ENCODE results near the gene ALKBH6. TPM values are rescaled to one million over a fixed set of nuclear protein-coding genes. Genes with fewer than 3 reads are reported as not detected.
"Not testable (repeated sequence)": the region's sequence is repeated elsewhere in the genome, so short reads cannot be mapped to it uniquely, and the experiment has no call there.

The ALKBH6 gene
- total and polyA plus RNA-seq, 4 donors, result 13.3 to 30.1 (median 23.8) TPM

GRCh38 chr19:35986111-35986510, 27.9 kb downstream of the ALKBH6 start:
- Histone ChIP-seq H3K36me3 (ENCODE audit: control insufficient read depth in 4 of 4, insufficient read depth in 4 of 4, low read length in 4 of 4) (no peaks in the 10 kb centered on the region), H3K27me3 (ENCODE audit: control insufficient read depth in 3 of 3, insufficient read depth in 3 of 3, low read length in 2 of 3) (peaks cover 7 to 35% (median 13%) of the 10 kb centered on the region in 3 donors), H3K27ac (ENCODE audit: low read depth in 1 of 2, low read length in 1 of 2) (no peak overlapping the region), H3K4me1 (ENCODE audit: control insufficient read depth in 5 of 5, insufficient read depth in 5 of 5, low read length in 5 of 5) (no peaks in the 10 kb centered on the region), H3K9me3 (ENCODE audit: control insufficient read depth in 4 of 4, insufficient read depth in 3 of 4, low read length in 3 of 4) (peaks cover 0 to 5% (median 0%) of the 10 kb centered on the region in 4 donors), H3K9ac (ENCODE audit: insufficient read depth in 1 of 2, low read length in 2 of 2) (no peak overlapping the region), H3K4me3 (no peak overlapping the region)
- WGBS, 2 donors, result 90 to 96% methylated on average over 5 of the region's 5 CpGs
- DNase-seq (no peak), ATAC-seq (ENCODE audit: insufficient read depth, low FRiP score) (no peak)
- no peak for TF ChIP-seq CTCF (IDR thresholded peaks at IDR 0.05; ENCODE audit: control extremely low read depth, extremely low read depth)

GRCh38 chr19:35983177-35983576, 30.8 kb downstream of the ALKBH6 start:
- WGBS, 2 donors, result 80 to 89% methylated on average over 8 of the region's 8 CpGs
- H3K27me3 ChIP-seq (ENCODE audit: control insufficient read depth in 3 of 3, insufficient read depth in 3 of 3, low read length in 2 of 3), result peaks cover 7 to 32% (median 13%) of the 10 kb centered on the region in 3 donors
- H3K9me3 ChIP-seq (ENCODE audit: control insufficient read depth in 4 of 4, insufficient read depth in 3 of 4, low read length in 3 of 4), result peaks cover 0 to 6% (median 0%) of the 10 kb centered on the region in 4 donors

GRCh38 chr19:35980997-35981396, 33.0 kb downstream of the ALKBH6 start:
- H3K9ac ChIP-seq (ENCODE audit: insufficient read depth in 1 of 2, low read length in 2 of 2), result not testable (repeated sequence)

More at GRCh38 chr19:35983177-35983576, 30.8 kb downstream of the ALKBH6 start:
- Histone ChIP-seq H3K36me3 (ENCODE audit: control insufficient read depth in 4 of 4, insufficient read depth in 4 of 4, low read length in 4 of 4) (no peaks in the 10 kb centered on the region), H3K4me1 (ENCODE audit: control insufficient read depth in 5 of 5, insufficient read depth in 5 of 5, low read length in 5 of 5) (no peaks in the 10 kb centered on the region), H3K27ac (ENCODE audit: low read depth in 1 of 2, low read length in 1 of 2) (no peak overlapping the region), H3K4me3 (no peak overlapping the region), H3K9ac (ENCODE audit: insufficient read depth in 1 of 2, low read length in 2 of 2) (no peak overlapping the region)
- TF ChIP-seq CTCF (IDR thresholded peaks at IDR 0.05; ENCODE audit: control extremely low read depth, extremely low read depth), result no peak
- ATAC-seq (ENCODE audit: insufficient read depth, low FRiP score) (no peak), DNase-seq (no peak)

GRCh38 chr19:35978832-35979365, 35.1 kb downstream of the ALKBH6 start:
- peaks cover 0 to 5% (median 0%) of the 10 kb centered on the region in 4 donors for H3K9me3 ChIP-seq (ENCODE audit: control insufficient read depth in 4 of 4, insufficient read depth in 3 of 4, low read length in 3 of 4)
- DNase-seq (no peak), ATAC-seq (ENCODE audit: insufficient read depth, low FRiP score) (no peak)
- TF ChIP-seq CTCF (IDR thresholded peaks at IDR 0.05; ENCODE audit: control extremely low read depth, extremely low read depth), result no peak
- no peak overlapping the region for H3K9ac ChIP-seq (ENCODE audit: insufficient read depth in 1 of 2, low read length in 2 of 2)
- WGBS, 2 donors, result 65 to 69% methylated on average over 20 of the region's 20 CpGs
- peaks cover 0 to 2% (median 0%) of the 10 kb centered on the region in 3 donors for H3K27me3 ChIP-seq (ENCODE audit: control insufficient read depth in 3 of 3, insufficient read depth in 3 of 3, low read length in 2 of 3)
- H3K36me3 ChIP-seq (ENCODE audit: control insufficient read depth in 4 of 4, insufficient read depth in 4 of 4, low read length in 4 of 4), result no peaks in the 10 kb centered on the region
- no peak overlapping the region for H3K27ac ChIP-seq (ENCODE audit: low read depth in 1 of 2, low read length in 1 of 2)
- H3K4me3 ChIP-seq, result no peak overlapping the region
- no peaks in the 10 kb centered on the region for H3K4me1 ChIP-seq (ENCODE audit: control insufficient read depth in 5 of 5, insufficient read depth in 5 of 5, low read length in 5 of 5)

More at GRCh38 chr19:35980997-35981396, 33.0 kb downstream of the ALKBH6 start:
- H3K4me1 ChIP-seq (ENCODE audit: control insufficient read depth in 5 of 5, insufficient read depth in 5 of 5, low read length in 5 of 5); H3K36me3 ChIP-seq (ENCODE audit: control insufficient read depth in 4 of 4, insufficient read depth in 4 of 4, low read length in 4 of 4); ATAC-seq (ENCODE audit: insufficient read depth, low FRiP score); DNase-seq; H3K27ac ChIP-seq (ENCODE audit: low read depth in 1 of 2, low read length in 1 of 2); H3K4me3 ChIP-seq; H3K9me3 ChIP-seq (ENCODE audit: control insufficient read depth in 4 of 4, insufficient read depth in 3 of 4, low read length in 3 of 4): not testable (repeated sequence)
- H3K27me3 ChIP-seq (ENCODE audit: control insufficient read depth in 3 of 3, insufficient read depth in 3 of 3, low read length in 2 of 3), result peaks cover 3 to 14% (median 6%) of the 10 kb centered on the region in 3 donors
- WGBS, 2 donors, result 80 to 90% methylated on average over 4 of the region's 4 CpGs

All from lung (tissue), 12 donors.